K562 (cell line): ENCODE results near the gene TPGS2. TPM values are rescaled to one million over a fixed set of nuclear protein-coding genes. Genes with fewer than 3 reads are reported as not detected.

Experiments
- ATAC-seq: fragments of 200-7000 bp; cut with Tn5 transposase; 3 replicates; pipeline ENCODE4 v1.9.1; 2020; ENCODE audit warnings: moderate library complexity
- BruUV-seq: library from RNA; stranded (reverse); fragments of 400-500 nt; replicated peaks from 2 replicates; lab custom pipeline; 2021; lab: Mats Ljungman, UMichigan
- CTCF ChIA-PET: fragments of 300-600 bp; formaldehyde crosslinking; extraction: SDS; loops from one replicate; lab custom pipeline; 2021; ENCODE audit warnings: low intra/inter-chr PET ratio; lab: Yijun Ruan, JAX
- POLR2A ChIA-PET: fragments of 300-600, 350-650 bp; sonication (Branson Sonifier 250); formaldehyde crosslinking; extraction: SDS; loops from one replicate; lab custom pipeline; 2021; ENCODE audit warnings: antibody characterized with exemption, inconsistent platforms; lab: Yijun Ruan, JAX
- DNase-seq, 4 experiments: peaks; one replicate each; pipeline versions ENCODE4 v3.0.0 to v3.0.0-alpha.2; 2011 to 2018; ENCODE audit warnings: low spot score in 3 of 4, mixed read lengths in 3 of 4; ENCODE audit errors: extremely low read depth in 1 of 4
- FAIRE-seq: peaks from 2 replicates; lab custom pipeline; 2011; peaks lifted over from hg19 to GRCh38; lab: Jason Lieb, UNC
- H2AFZ ChIP-seq: 2 replicates; pipeline ENCODE4 v1.6.0; 2011; ENCODE audit warnings: low read depth, low read length, control low read depth, inconsistent platforms
- H3K27ac ChIP-seq: fragments of 200-600 bp; 3 replicates; pipeline ENCODE4 v1.8.0; 2011; ENCODE audit warnings: low read depth, mild to moderate bottlenecking, control low read depth, inconsistent platforms, low read length, moderate library complexity, mixed read lengths; ENCODE audit errors: extremely low read depth
- H3K27me3 ChIP-seq, 2 experiments: fragments of 300-600 bp in 1 of 2; 2 replicates in 1 of 2; 3 replicates in 1 of 2; pipeline versions ENCODE4 v1.6.0 to v1.8.0; 2011; ENCODE audit warnings: inconsistent platforms in 2 of 2, low read length in 2 of 2, mild to moderate bottlenecking in 1 of 2, mixed read lengths in 1 of 2, moderate library complexity in 1 of 2; ENCODE audit not compliant: control insufficient read depth in 2 of 2, insufficient read depth in 2 of 2
- H3K36me3 ChIP-seq: fragments of 300-600 bp; 3 replicates; pipeline ENCODE4 v1.8.0; 2011; ENCODE audit warnings: mild to moderate bottlenecking, low read length, inconsistent platforms; ENCODE audit not compliant: control insufficient read depth, insufficient read depth
- H3K4me1 ChIP-seq, 2 experiments: fragments of 200-600 bp in 1 of 2; replicated peaks in 1 of 2; 2 replicates in 1 of 2; 3 replicates in 1 of 2; pipeline versions ENCODE4 v1.5.1 to v1.8.0; 2011; ENCODE audit warnings: inconsistent platforms in 2 of 2, low read length in 2 of 2, mild to moderate bottlenecking in 1 of 2, mixed read lengths in 1 of 2, moderate library complexity in 1 of 2; ENCODE audit not compliant: control insufficient read depth in 2 of 2, insufficient read depth in 2 of 2
- H3K4me2 ChIP-seq: 2 replicates; pipeline ENCODE4 v1.6.1; 2011; ENCODE audit warnings: low read length, control low read depth, inconsistent platforms, mixed read lengths; ENCODE audit not compliant: insufficient read depth
- H3K4me3 ChIP-seq: fragments of 200-600 bp; sonication (generic), shearing (Covaris generic); 2 replicates; pipeline ENCODE4 v1.5.1; 2016; ENCODE audit warnings: control low read depth, inconsistent platforms
- H3K79me2 ChIP-seq: fragments of 200-600 bp; 3 replicates; pipeline ENCODE4 v1.8.0; 2011; ENCODE audit warnings: low read length, inconsistent platforms; ENCODE audit not compliant: control insufficient read depth, insufficient read depth
- H3K9ac ChIP-seq, 2 experiments: 2 replicates each; pipeline versions ENCODE4 v1.6.0 to v1.6.1; 2011; ENCODE audit warnings: low read depth in 2 of 2, low read length in 2 of 2, control low read depth in 1 of 2, inconsistent platforms in 1 of 2, mild to moderate bottlenecking in 1 of 2, mixed read lengths in 1 of 2; ENCODE audit not compliant: insufficient read depth in 1 of 2
- H3K9me1 ChIP-seq: one replicate; pipeline ENCODE4 v1.6.0; 2011; ENCODE audit warnings: inconsistent platforms, mild to moderate bottlenecking, low read length, moderate library complexity; ENCODE audit not compliant: control insufficient read depth, insufficient read depth
- H3K9me3 ChIP-seq: replicated peaks from 2 replicates; pipeline ENCODE4 v1.5.1; 2011; ENCODE audit warnings: low read depth, low read length, inconsistent platforms; ENCODE audit not compliant: control insufficient read depth, insufficient read depth
- H4K20me1 ChIP-seq: replicated peaks from 2 replicates; pipeline ENCODE4 v1.6.1; 2011; ENCODE audit warnings: low read length, inconsistent platforms, mixed read lengths; ENCODE audit not compliant: control insufficient read depth, insufficient read depth
- BACH1 ChIP-seq: fragments of 200-800 bp; sonication (Bioruptor generic); IDR thresholded peaks from 2 replicates; pipeline ENCODE4 v1.6.1; 2016; ENCODE audit warnings: missing genetic modification characterization, missing compliant biosample characterization
- DNMT1 ChIP-seq: fragments of 450-650 bp; IDR thresholded peaks from 2 replicates; pipeline ENCODE4 v1.6.1; 2016; ENCODE audit warnings: antibody characterized with exemption, mild to moderate bottlenecking
- FIP1L1 ChIP-seq: fragments of 200-400 bp; formaldehyde crosslinking; IDR thresholded peaks from 2 replicates; pipeline ENCODE4 v1.6.1; 2018; ENCODE audit warnings: mild to moderate bottlenecking, low read depth, low read length; ENCODE audit not compliant: poor library complexity, severe bottlenecking
- HMG20A ChIP-seq: fragments of 450-650 bp; formaldehyde crosslinking; conservative IDR thresholded peaks from 2 replicates; pipeline ENCODE4 v1.4.0; 2020; ENCODE audit warnings: mild to moderate bottlenecking, mixed read lengths
- JUND ChIP-seq, 2 experiments: IDR thresholded peaks; 2 replicates in 1 of 2; 3 replicates in 1 of 2; pipeline ENCODE4 v1.6.1; 2011; ENCODE audit warnings: borderline replicate concordance in 2 of 2, low read depth in 2 of 2, low read length in 2 of 2, improper control_type of control experiment in 1 of 2, missing biosample characterization in 1 of 2, missing genetic modification characterization in 1 of 2, missing genetic modification reagents in 1 of 2
- PKNOX1 ChIP-seq: fragments of 450-650 bp; IDR thresholded peaks from 2 replicates; pipeline ENCODE4 v1.6.1; 2016
- SMAD2 ChIP-seq: fragments of 150-350 bp; IDR thresholded peaks from 2 replicates; pipeline ENCODE4 v1.6.1; 2014; ENCODE audit warnings: low read depth, mild to moderate bottlenecking, low read length
- TAF1 ChIP-seq: IDR thresholded peaks from 2 replicates; pipeline ENCODE4 v1.6.1; 2011; ENCODE audit warnings: mild to moderate bottlenecking, low read length, moderate library complexity; ENCODE audit not compliant: insufficient read depth, control insufficient read depth, severe bottlenecking; ENCODE audit errors: extremely low read depth
- TBL1XR1 ChIP-seq, 2 experiments: IDR thresholded peaks; 2 replicates each; pipeline ENCODE4 v1.6.1; 2012; ENCODE audit warnings: improper control_type of control experiment in 2 of 2, low read length in 2 of 2, mild to moderate bottlenecking in 1 of 2
- WGBS: fragments of 100-300 bp; shearing (Covaris generic); methylation state at CpG from one replicate; pipeline ENCODE4 v1.1.6; 2016; ENCODE audit warnings: low coverage, mixed read lengths; ENCODE audit not compliant: insufficient coverage; ENCODE audit errors: missing lambda C conversion rate; 5-methylcytosine and 5-hydroxymethylcytosine counted together
- in situ Hi-C: fragments of 300-500 bp; cut with MboI; formaldehyde crosslinking; loops from 4 replicates; pipeline ENCODE4 v1.15.0; 2018; ENCODE audit warnings: inconsistent platforms, mixed read lengths
- intact Hi-C: fragments of 100-400 bp; cut with micrococcal nuclease; formaldehyde crosslinking; loops from 2 replicates; pipeline ENCODE4 v1.14.2; 2022
- polyA plus RNA-seq, 8 experiments: library from polyadenylated mRNA; depleted of rRNA in 4 of 8; stranded (reverse) in 5 of 8; unstranded in 3 of 8; fragments of >200 nt; fragmentation: Nextera tagmentation in 2 of 8; fragmentation: Illumina TruSeq in 1 of 8; extraction: Ambion mirVana in 2 of 8; extraction: Trizol in 1 of 8; gene quantifications; 2 replicates each; pipeline versions ENCODE4 v1.2.1 to v1.2.3, GENCODE V29; 2011 to 2014; ENCODE audit warnings: inconsistent platforms in 1 of 8, missing spikeins in 1 of 8
- total RNA-seq, 7 experiments: library from RNA; depleted of rRNA in 6 of 7; stranded (reverse); fragments of >200 nt in 6 of 7; fragmentation: Illumina TruSeq in 2 of 7; extraction: Trizol in 2 of 7; gene quantifications; 2 replicates each; pipeline versions ENCODE4 v1.2.1 to v1.2.3, GENCODE V29; 2011 to 2021; ENCODE audit warnings: low replicate concordance in 1 of 7
- TF ChIP-seq, protein P1 (sequence below), 2 experiments: fragments of 450-650 bp; formaldehyde crosslinking in 1 of 2; IDR thresholded peaks; 2 replicates each; pipeline versions ENCODE4 v1.4.0 to v1.6.1; 2014 to 2020; ENCODE audit warnings: mild to moderate bottlenecking in 2 of 2, borderline replicate concordance in 1 of 2, low read depth in 1 of 2

The TPGS2 gene
- total and polyA plus RNA-seq, 9 of the 15 experiments (the other 6 are each of a cell fraction or from before 2014, with no cell fraction given): 94.2 to 449 (median 134) TPM

DNA sequence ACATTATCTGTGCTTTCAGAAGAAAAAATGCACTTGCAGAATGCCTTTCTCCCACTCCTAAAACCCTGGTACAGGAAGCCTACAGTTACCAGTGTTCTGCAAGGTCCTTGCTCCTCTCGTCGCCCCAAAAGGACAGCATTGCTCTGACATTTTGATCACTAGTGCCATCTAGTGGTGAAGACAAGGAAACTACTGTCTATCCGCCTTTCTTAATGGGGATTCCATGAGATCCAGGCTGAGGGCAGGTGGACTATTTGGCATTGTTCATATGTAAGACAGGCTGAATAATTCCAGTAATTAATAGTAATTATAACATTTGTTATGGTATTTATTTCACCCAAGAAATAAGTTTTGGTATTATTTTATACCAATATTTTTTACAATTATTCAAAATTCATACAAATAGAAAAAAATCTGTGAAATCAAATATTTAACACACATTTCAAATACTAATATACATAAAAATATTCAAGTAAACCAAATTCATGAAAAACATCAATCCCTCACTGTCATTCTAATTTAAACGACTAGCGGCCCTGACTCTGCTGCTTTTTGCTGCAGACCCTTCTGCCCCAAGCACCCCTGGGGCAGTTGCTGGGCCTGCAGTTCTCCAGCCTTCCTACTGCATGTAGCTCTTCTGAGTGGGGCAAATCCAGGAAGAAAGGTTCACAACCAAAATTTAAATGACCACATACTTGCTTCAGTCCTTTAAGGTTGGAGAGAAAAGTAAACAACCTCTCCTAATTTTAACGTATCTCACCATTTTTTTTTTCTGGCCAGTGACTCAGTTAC is 19.0 kb downstream of the TPGS2 start:
- DNase-seq: peak; percentile 79 to 82 (median 82)
- BruUV-seq: no TSS peak
- TF ChIP-seq FIP1L1 (no peak), PKNOX1 (0 out of 2 replicates have a peak, but pooled peaks have one; percentile 42), TBL1XR1 (IDR thresholded peaks at IDR 0.05; ENCODE audit: low read length in 2 of 2) (no peak), DNMT1 (no peak), JUND (IDR thresholded peaks at IDR 0.05; ENCODE audit: borderline replicate concordance, low read depth, low read length) (peak; percentile 18; the same call in 1 of the 2 replicates), JUND (tag; IDR thresholded peaks at IDR 0.05; ENCODE audit: borderline replicate concordance, low read depth, low read length) (no peak), TAF1 (no peak), BACH1 (tag) (no peak), HMG20A (no peak), SMAD2 (no peak)
- TF ChIP-seq, protein P1, sequence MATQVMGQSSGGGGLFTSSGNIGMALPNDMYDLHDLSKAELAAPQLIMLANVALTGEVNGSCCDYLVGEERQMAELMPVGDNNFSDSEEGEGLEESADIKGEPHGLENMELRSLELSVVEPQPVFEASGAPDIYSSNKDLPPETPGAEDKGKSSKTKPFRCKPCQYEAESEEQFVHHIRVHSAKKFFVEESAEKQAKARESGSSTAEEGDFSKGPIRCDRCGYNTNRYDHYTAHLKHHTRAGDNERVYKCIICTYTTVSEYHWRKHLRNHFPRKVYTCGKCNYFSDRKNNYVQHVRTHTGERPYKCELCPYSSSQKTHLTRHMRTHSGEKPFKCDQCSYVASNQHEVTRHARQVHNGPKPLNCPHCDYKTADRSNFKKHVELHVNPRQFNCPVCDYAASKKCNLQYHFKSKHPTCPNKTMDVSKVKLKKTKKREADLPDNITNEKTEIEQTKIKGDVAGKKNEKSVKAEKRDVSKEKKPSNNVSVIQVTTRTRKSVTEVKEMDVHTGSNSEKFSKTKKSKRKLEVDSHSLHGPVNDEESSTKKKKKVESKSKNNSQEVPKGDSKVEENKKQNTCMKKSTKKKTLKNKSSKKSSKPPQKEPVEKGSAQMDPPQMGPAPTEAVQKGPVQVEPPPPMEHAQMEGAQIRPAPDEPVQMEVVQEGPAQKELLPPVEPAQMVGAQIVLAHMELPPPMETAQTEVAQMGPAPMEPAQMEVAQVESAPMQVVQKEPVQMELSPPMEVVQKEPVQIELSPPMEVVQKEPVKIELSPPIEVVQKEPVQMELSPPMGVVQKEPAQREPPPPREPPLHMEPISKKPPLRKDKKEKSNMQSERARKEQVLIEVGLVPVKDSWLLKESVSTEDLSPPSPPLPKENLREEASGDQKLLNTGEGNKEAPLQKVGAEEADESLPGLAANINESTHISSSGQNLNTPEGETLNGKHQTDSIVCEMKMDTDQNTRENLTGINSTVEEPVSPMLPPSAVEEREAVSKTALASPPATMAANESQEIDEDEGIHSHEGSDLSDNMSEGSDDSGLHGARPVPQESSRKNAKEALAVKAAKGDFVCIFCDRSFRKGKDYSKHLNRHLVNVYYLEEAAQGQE (IDR thresholded peaks at IDR 0.05; ENCODE audit: borderline replicate concordance): peak; percentile 35; the same call in 1 of the 2 replicates
- TF ChIP-seq, protein P1 (CRISPR knock-in tag; IDR thresholded peaks at IDR 0.05; ENCODE audit: low read depth): no peak

More for the DNA sequence above, 19.0 kb downstream of the TPGS2 start:
- peaks cover 15% of the 10 kb centered on the region for H3K79me2 ChIP-seq
- no peaks in the 10 kb centered on the region for H3K27me3 ChIP-seq
- no peak overlapping the region for H3K27ac ChIP-seq
- ATAC-seq: peak; percentile 91
- no peak overlapping the region for H3K4me2 ChIP-seq
- intact Hi-C loops (loop anchor here (1.0 to 5.0 kb wide), 3 partner anchors 42 to 121 kb away; no protein-coding TSS in a partner anchor), in situ Hi-C loops (no loop called here)
- 32% methylated on average over 6 of the region's 6 CpGs for WGBS
- peaks cover 84% of the 10 kb centered on the region for H3K36me3 ChIP-seq
- no peaks in the 10 kb centered on the region for H4K20me1 ChIP-seq
- FAIRE-seq: peak; percentile 97
- H3K4me1 ChIP-seq: peaks cover 0 to 18% of the 10 kb centered on the region in 2 experiments; a peak in 2 of 5 replicates
- H3K4me3 ChIP-seq: no peak overlapping the region
- POLR2A ChIA-PET: interaction anchor here (0.9 kb wide), 1 partner anchor 9 kb away, joined by 4 read pairs; no protein-coding TSS in a partner anchor
- H3K9ac ChIP-seq: no peak overlapping the region
- peaks cover 5% of the 10 kb centered on the region for H3K9me1 ChIP-seq
- CTCF ChIA-PET: interaction anchor here (1.4 to 2.6 kb wide), 4 partner anchors 40 to 714 kb away, joined by 3 to 14 read pairs (median 6); no protein-coding TSS in a partner anchor
- H2AFZ ChIP-seq: no peak overlapping the region
- H3K9me3 ChIP-seq: no peaks in the 10 kb centered on the region
